ENCODE measurements around the gene DOK6.

DNA sequence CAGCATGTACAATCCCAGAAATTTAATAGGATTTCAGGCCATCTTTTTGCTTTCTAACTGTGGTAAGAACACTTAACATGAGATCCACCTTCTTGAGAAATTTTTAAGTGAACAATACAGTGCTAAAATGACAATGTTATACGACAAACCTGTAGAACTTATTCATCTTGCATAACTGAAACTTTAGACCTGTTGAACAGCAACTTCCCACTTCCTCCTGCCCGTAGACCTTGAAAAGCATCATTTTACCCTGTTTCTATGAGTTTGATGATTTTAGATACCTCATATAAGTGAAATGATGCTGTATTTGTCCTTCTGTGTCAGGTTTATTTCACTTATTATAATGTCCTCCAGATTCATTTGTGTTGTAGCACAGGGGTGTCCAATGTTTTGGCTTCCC, 418.8 kb downstream of the DOK6 start:
- TF ChIP-seq CTCF (conservative IDR thresholded peaks at IDR 0.05; ENCODE audit: low read depth, low read length) (no peak), EZH2phosphoT487 (IDR thresholded peaks at IDR 0.05; ENCODE audit: borderline replicate concordance, low read length) (no peak), EZH2 (IDR thresholded peaks at IDR 0.05; ENCODE audit: low read length, unreplicated experiment) (no peak)
